Stimulated activated naive CD4-positive, alpha-beta T cell treated with Interleukin-2 at 50 U/mL for 16 hours (primary cell): ENCODE measurements around the gene SPDEF.

Experiments used
- DNase-seq: peaks from one replicate; lab custom pipeline; 2025; lab: John Stamatoyannopoulos, UW

The SPDEF gene

DNA sequence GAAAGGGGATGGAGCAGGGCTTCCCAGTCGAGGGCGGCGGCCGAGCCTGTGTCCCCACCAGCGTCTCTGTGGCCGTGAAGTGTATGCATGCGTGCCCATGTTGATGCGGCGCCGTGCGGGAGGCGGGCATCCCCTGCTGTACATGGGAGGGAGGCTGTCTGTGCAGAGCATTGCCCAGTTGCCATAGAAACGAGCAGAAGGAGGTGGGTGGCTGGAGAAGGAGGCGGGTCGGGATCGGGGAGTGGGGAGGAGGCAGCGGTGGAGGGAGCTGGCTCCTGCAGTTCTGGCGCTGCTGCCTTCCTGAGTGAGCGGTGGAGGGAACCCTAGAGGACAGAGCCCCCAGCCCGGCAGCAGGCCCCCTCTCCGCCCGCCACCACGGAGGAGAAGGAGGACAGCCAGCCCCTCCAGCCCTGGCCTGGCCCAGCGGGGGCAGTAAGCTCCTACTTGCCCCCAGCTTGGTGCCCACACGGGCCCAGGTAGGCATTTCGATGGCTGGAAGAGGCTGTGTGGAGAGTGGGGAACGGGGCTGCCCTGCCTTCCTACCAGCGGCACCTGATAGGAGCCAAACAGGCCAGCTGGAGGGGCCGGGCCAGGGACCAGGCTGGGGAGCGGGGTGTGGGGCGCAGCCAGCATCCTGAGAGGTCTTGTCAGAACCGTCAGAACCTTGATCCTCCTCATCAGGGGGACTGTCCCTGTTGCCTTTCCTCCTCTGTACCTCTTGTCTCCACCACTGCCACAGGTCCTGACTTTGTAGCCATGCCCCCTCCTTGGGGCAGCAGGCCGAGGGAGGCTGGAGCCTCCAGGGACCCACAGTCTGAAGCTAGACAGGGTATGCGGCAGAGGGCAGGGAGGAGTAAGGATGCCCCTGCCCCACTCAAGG is 41.3 kb downstream of the SPDEF start:
- no peak for DNase-seq

- no peak for DNase-seq
These were observed 42.0 kb downstream of the SPDEF start for GRCh38 chr6:34514112-34514511.

DNA sequence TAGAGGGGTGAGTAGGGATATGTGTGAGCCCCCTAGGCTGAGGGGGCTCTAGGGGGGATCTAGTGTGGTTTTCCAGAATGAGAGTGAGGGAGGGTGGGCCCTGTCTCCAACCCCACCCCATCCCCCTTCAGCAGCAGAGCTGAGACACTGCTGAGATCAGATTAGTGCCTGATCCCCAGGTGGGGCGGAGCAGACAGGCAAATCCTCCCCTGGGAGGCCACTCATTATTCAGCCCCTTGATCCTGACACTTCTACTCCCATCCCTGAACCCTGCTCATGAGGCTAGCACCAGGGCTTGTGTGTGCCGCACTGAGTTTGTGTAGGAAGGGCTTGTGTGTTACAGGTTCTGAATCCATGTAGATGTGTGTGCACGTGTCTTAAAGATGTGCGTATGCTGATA is 42.5 kb downstream of the SPDEF start:
- DNase-seq = no peak

- DNase-seq = no peak
These were observed 43.4 kb downstream of the SPDEF start for GRCh38 chr6:34512738-34513115.

GRCh38 chr6:34511915-34512737 is 44.0 kb downstream of the SPDEF start:
- DNase-seq = no peak

GRCh38 chr6:34511214-34511914 is 44.8 kb downstream of the SPDEF start:
- DNase-seq = no peak

- DNase-seq = no peak
These were observed 45.8 kb downstream of the SPDEF start for GRCh38 chr6:34510299-34510698.

- no peak for DNase-seq
These were observed 46.3 kb downstream of the SPDEF start for GRCh38 chr6:34509782-34510181.

GRCh38 chr6:34508425-34508824 is 47.7 kb downstream of the SPDEF start:
- DNase-seq = no peak

GRCh38 chr6:34506718-34507117 is 49.4 kb downstream of the SPDEF start:
- DNase-seq = no peak

DNA sequence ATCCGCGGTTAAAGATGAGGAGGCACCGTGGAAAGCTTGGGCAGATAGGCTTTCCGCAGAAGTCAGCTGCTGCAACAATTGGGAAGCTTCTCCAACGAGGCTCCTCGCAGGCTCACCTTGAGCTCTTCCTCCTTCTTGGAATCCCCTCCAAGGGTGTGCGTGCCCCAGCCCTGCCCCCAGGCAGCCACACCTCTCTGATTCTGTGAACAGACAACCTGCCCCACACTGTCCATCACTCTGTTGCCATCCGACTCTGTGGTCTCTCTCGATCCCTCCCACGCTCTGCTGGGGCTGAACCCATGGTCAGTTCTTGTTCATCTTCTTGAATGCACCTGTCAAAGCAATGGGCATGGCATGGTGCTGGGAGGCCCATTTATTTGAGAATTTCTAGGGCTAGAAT is 58.7 kb downstream of the SPDEF start:
- DNase-seq = no peak

- no peak for DNase-seq
These were observed 59.9 kb downstream of the SPDEF start for GRCh38 chr6:34496103-34496685.

DNA sequence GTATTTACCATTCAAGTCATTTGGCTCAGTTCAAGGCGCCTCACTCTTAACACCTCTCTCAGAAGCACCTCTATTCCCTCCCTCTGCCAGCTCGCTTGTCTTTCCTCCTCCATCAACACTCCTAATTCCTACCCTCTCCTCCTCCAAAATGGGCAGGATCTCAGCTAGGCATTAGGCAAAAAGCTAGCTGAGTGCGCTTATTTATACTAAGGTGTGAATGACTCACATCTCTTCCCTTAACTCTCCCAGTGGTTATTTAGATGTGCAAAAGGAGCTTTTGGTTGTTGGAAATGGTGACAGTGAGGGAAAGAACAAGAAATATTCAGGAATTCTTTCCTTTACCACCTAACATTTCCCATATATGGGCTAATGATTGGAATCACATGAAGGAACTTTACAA is 61.2 kb downstream of the SPDEF start:
- DNase-seq = no peak

- no peak for DNase-seq
These were observed 62.8 kb downstream of the SPDEF start for GRCh38 chr6:34493344-34493743.

GRCh38 chr6:34491091-34491430 is 65.1 kb downstream of the SPDEF start:
- DNase-seq = no peak

GRCh38 chr6:34490390-34491090 is 65.6 kb downstream of the SPDEF start:
- DNase-seq = no peak

GRCh38 chr6:34489207-34489805 is 66.8 kb downstream of the SPDEF start:
- DNase-seq = no peak
